Measurements from ENCODE around the gene ZNF451. TPM values are rescaled to one million over a fixed set of nuclear protein-coding genes. Genes with fewer than 3 reads are reported as not detected.

Gene ZNF451
- total RNA-seq, 1 donor from 2014 or later: 69.3 TPM

DNA sequence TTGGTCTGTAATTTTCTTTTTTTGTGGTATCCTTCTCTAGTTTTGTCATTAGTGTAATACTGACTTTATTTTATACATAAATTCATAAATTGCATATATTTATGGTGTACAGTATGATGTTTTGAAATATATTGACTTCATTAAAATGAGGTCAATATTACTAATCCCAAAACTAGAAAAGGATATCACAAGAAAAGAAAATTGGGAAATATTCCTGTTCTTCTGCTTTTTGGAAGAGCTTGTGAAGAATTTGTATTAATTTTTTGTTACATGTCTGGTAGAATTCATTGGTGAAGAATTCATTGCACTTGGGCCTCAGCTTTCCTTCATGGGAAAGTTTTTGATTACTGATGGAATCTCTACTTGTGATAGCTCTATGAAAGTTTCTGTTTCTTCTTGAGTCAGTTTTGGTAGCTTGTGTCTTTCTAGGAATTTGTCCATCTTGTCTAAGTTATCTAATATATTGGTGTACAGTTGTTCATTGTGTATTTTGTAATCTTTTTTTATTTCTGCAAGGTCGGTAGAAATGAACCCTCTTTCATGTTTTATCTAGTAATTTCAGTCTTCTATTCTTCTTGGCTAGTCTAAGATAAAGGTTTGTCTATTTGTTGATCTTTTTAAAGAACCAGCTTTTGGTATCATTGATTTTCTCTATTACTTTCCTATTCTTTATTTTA lies 11.3 kb upstream of the ZNF451 start:
- Histone ChIP-seq H3K27ac (ENCODE audit: low read depth, low read length) (no peak overlapping the region), H4K20me1 (ENCODE audit: insufficient read depth, low read length) (no peaks in the 10 kb centered on the region), H3K36me3 (ENCODE audit: insufficient read depth, low read length) (no peaks in the 10 kb centered on the region), H2AFZ (ENCODE audit: low read depth, low read length) (no peak overlapping the region), H3K9me3 (ENCODE audit: insufficient read depth, low read depth, low read length) (no peaks in the 10 kb centered on the region), H3K4me3 (ENCODE audit: insufficient read depth, low read depth, low read length) (no peak overlapping the region), H3K27me3 (ENCODE audit: insufficient read depth, low read length) (no peaks in the 10 kb centered on the region), H3K4me1 (ENCODE audit: insufficient read depth, low read length) (no peaks in the 10 kb centered on the region), H3K4me2 (ENCODE audit: low read length) (no peak overlapping the region), H3K79me2 (ENCODE audit: insufficient read depth, low read length) (no peaks in the 10 kb centered on the region), H3K9ac (ENCODE audit: low read length) (no peak overlapping the region)
- FAIRE-seq: no peak
- no peak for TF ChIP-seq EZH2 (IDR thresholded peaks at IDR 0.05; ENCODE audit: insufficient read depth, low read length)
- TF ChIP-seq, protein P1, sequence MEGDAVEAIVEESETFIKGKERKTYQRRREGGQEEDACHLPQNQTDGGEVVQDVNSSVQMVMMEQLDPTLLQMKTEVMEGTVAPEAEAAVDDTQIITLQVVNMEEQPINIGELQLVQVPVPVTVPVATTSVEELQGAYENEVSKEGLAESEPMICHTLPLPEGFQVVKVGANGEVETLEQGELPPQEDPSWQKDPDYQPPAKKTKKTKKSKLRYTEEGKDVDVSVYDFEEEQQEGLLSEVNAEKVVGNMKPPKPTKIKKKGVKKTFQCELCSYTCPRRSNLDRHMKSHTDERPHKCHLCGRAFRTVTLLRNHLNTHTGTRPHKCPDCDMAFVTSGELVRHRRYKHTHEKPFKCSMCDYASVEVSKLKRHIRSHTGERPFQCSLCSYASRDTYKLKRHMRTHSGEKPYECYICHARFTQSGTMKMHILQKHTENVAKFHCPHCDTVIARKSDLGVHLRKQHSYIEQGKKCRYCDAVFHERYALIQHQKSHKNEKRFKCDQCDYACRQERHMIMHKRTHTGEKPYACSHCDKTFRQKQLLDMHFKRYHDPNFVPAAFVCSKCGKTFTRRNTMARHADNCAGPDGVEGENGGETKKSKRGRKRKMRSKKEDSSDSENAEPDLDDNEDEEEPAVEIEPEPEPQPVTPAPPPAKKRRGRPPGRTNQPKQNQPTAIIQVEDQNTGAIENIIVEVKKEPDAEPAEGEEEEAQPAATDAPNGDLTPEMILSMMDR (IDR thresholded peaks at IDR 0.05; ENCODE audit: insufficient read depth, low read depth, low read length): no peak
- Mint-ChIP-seq H3K4me1 (ENCODE audit: low read depth, unreplicated experiment) (no peaks in the 10 kb centered on the region), H3K9me3 (ENCODE audit: unreplicated experiment) (no peaks in the 10 kb centered on the region), H3K27ac (ENCODE audit: unreplicated experiment) (no peak overlapping the region), H3K36me3 (ENCODE audit: low read depth, unreplicated experiment) (peaks cover 2% of the 10 kb centered on the region), H3K27me3 (ENCODE audit: low read depth, unreplicated experiment) (no peaks in the 10 kb centered on the region), H3K4me3 (ENCODE audit: unreplicated experiment) (no peak overlapping the region)
- DNase-seq (ENCODE audit: low read depth): no peak

DNA sequence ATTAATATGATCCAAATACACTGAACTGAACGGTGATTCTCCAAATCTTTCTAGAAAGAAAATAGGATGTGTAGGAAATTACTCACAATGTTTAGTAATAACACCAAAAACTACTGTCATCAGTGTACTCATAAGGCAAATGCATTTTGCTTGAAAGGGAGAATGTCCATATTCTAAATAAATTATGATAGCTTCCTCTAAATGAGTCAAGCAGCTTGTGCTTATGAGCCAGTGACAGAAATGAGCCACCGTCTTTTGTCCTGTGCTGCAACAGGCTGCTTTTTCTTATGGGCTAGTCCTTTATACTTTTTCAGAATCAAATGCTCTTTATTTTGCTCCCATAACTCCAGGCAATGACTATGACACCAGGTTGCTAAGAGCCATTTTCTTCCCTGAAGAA lies 4.5 kb upstream of the ZNF451 start:
- Histone ChIP-seq H3K79me2 (ENCODE audit: insufficient read depth, low read length) (no peaks in the 10 kb centered on the region), H4K20me1 (ENCODE audit: insufficient read depth, low read length) (no peaks in the 10 kb centered on the region), H3K36me3 (ENCODE audit: insufficient read depth, low read length) (no peaks in the 10 kb centered on the region), H3K27ac (ENCODE audit: low read depth, low read length) (no peak overlapping the region), H3K27me3 (ENCODE audit: insufficient read depth, low read length) (no peaks in the 10 kb centered on the region), H3K4me2 (ENCODE audit: low read length) (no peak overlapping the region), H3K9me3 (ENCODE audit: insufficient read depth, low read depth, low read length) (no peaks in the 10 kb centered on the region), H3K4me1 (ENCODE audit: insufficient read depth, low read length) (peaks cover 5% of the 10 kb centered on the region), H3K4me3 (ENCODE audit: insufficient read depth, low read depth, low read length) (no peak overlapping the region), H3K9ac (ENCODE audit: low read length) (no peak overlapping the region), H2AFZ (ENCODE audit: low read depth, low read length) (no peak overlapping the region)
- H3K36me3 Mint-ChIP-seq (ENCODE audit: low read depth, unreplicated experiment): no peaks in the 10 kb centered on the region
- DNase-seq (ENCODE audit: low read depth): no peak
- no peak overlapping the region for H3K27ac Mint-ChIP-seq (ENCODE audit: unreplicated experiment)
- FAIRE-seq: no peak
- H3K9me3 Mint-ChIP-seq (ENCODE audit: unreplicated experiment): no peaks in the 10 kb centered on the region
- TF ChIP-seq, protein P1 (IDR thresholded peaks at IDR 0.05; ENCODE audit: insufficient read depth, low read depth, low read length): no peak
- no peak for TF ChIP-seq EZH2 (IDR thresholded peaks at IDR 0.05; ENCODE audit: insufficient read depth, low read length)
- no peaks in the 10 kb centered on the region for H3K27me3 Mint-ChIP-seq (ENCODE audit: low read depth, unreplicated experiment)
- H3K4me1 Mint-ChIP-seq (ENCODE audit: low read depth, unreplicated experiment): peaks cover 5% of the 10 kb centered on the region
- no peak overlapping the region for H3K4me3 Mint-ChIP-seq (ENCODE audit: unreplicated experiment)

DNA sequence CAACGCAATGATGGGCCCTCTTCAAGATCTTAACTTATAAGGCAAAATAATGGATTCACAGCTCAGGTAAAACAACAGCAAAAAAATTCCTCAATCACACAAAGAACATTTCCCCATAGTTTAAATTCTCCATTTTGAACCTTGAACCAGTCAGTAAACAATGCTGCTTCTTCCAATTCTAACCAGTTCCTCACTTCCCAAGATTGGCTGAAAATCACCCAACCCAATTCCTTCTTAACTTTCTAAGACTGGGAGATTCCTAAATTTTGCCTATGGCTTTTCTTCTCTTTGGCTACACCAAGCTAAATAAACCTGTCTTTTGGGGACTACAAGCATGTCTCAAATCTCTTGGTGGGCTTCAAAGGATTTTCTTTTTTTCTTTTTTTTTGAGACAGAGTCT lies 3.1 kb upstream of the ZNF451 start:
- Mint-ChIP-seq H3K27me3 (ENCODE audit: low read depth, unreplicated experiment) (no peaks in the 10 kb centered on the region), H3K9me3 (ENCODE audit: unreplicated experiment) (no peaks in the 10 kb centered on the region), H3K27ac (ENCODE audit: unreplicated experiment) (no peak overlapping the region), H3K36me3 (ENCODE audit: low read depth, unreplicated experiment) (no peaks in the 10 kb centered on the region), H3K4me1 (ENCODE audit: low read depth, unreplicated experiment) (peaks cover 10% of the 10 kb centered on the region), H3K4me3 (ENCODE audit: unreplicated experiment) (no peak overlapping the region)
- Histone ChIP-seq H3K9ac (ENCODE audit: low read length) (no peak overlapping the region), H3K79me2 (ENCODE audit: insufficient read depth, low read length) (peaks cover 6% of the 10 kb centered on the region), H4K20me1 (ENCODE audit: insufficient read depth, low read length) (peaks cover 6% of the 10 kb centered on the region), H3K4me2 (ENCODE audit: low read length) (no peak overlapping the region), H2AFZ (ENCODE audit: low read depth, low read length) (no peak overlapping the region), H3K4me1 (ENCODE audit: insufficient read depth, low read length) (peaks cover 11% of the 10 kb centered on the region), H3K27ac (ENCODE audit: low read depth, low read length) (no peak overlapping the region), H3K4me3 (ENCODE audit: insufficient read depth, low read depth, low read length) (no peak overlapping the region), H3K9me3 (ENCODE audit: insufficient read depth, low read depth, low read length) (no peaks in the 10 kb centered on the region), H3K36me3 (ENCODE audit: insufficient read depth, low read length) (no peaks in the 10 kb centered on the region), H3K27me3 (ENCODE audit: insufficient read depth, low read length) (no peaks in the 10 kb centered on the region)
- no peak for TF ChIP-seq EZH2 (IDR thresholded peaks at IDR 0.05; ENCODE audit: insufficient read depth, low read length)
- FAIRE-seq: no peak
- no peak for DNase-seq (ENCODE audit: low read depth)

All from astrocyte (in vitro differentiated cells and primary cell).